Measurements from ENCODE around the gene SORCS3.

SORCS3 gene

GRCh38 chr10:104646146-104646545, 5.1 kb downstream of the SORCS3 start:
- DNase-seq (ENCODE audit: low read depth): no peak

DNA sequence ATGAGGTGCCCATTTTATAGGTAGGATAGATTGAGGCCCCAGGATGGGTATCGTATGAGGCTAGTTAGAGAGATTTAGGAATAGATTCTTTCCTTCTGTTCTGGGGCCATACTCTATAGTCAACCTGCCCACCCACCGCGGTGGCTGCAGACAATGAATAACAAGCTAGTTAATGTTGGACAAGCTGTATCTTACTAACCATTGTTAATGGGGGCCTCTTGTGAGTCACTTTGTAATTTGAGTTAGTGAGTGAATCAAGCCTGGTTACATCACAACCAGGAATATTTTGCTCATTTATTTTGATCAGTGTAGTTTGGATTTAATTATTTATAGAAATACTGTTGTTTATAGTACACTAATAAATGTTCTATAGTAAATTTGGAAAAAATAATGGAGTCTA, 7.3 kb downstream of the SORCS3 start:
- no peak for DNase-seq (ENCODE audit: low read depth)

- DNase-seq (ENCODE audit: low read depth): no peak
These were observed 9.0 kb downstream of the SORCS3 start for GRCh38 chr10:104650072-104650471.

- no peak for DNase-seq (ENCODE audit: low read depth)
These were observed 9.7 kb downstream of the SORCS3 start for GRCh38 chr10:104650635-104651331.

DNA sequence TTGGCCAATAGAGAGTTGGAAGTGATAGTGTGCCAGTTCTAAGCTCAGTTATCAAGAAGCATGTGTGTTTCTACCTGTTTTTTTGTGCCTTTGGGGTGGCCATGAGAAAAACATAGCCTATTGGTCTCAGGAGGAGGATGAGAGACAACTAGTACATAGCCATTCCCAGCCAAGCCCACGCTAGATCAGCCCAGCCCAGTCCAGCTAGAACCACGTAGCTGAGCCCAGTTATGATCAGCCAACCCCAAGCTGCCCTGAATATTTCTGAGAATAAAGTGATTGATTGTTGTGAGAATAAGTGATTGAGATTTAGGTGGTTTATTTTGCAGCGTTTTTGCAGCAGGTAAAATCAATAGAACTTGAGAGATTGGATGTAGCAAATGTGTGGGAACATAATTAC, 15.9 kb downstream of the SORCS3 start:
- DNase-seq (ENCODE audit: low read depth): no peak

GRCh38 chr10:104657457-104657856, 16.4 kb downstream of the SORCS3 start:
- no peak for DNase-seq (ENCODE audit: low read depth)

DNA sequence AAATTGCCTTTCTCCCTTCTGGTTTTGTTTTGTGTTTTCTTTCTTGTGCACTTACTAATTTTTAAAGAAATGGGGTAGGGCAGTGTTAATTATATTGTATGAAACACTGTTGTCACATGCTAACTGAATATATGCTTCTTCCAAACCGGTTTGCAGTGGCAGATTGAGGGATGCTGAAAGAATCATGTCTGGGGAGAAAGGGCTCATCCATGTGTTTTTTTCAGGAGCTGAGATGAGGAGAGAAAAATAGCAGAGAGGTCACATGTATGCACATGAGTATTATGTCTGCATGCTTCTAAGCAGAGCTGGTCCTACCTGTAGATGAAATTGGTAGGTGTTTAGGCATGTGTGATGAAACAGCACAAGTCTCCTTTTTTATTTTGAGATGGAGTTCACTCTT, 17.0 kb downstream of the SORCS3 start:
- no peak for DNase-seq (ENCODE audit: low read depth)

DNA sequence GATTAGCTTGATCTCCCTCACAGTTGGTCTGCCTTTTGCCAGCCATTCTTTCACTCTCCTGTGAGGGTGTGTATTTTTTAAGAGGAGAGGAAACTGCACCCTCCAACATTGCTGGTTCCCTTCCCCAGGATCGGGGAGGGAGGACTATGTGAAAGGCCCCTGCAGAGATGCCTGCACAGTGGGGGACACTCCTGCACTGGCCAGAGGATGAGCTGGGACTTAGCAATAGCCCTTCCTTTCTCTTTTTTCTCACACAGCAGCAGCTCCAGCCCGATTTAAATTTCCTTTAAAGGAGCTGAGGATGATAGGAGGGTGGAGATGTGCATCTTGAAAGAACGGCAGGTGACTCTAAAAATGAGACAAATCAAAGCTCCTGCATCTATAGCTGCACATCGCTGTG, 18.7 kb downstream of the SORCS3 start:
- no peak for DNase-seq (ENCODE audit: low read depth)

DNA sequence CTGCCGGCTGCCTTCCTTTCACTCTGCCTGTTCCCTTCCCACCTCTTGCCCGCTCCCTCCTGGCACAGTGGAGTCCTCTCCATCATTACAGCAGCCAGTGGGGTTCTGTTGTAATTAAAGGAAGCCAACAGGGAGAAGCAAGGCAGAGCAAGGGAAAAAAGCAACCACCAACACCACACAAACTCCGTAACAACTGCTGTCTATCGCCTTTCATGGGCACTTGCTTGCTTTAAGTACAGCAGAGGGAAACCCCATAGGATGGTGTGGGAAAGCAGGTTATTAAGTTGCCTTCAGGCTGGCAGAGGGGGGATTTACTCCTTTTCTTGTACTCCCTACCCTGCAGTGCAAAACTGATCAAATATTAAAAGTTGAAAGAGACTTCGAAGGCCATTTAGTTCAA, 22.0 kb downstream of the SORCS3 start:
- DNase-seq (ENCODE audit: low read depth): no peak

DNA sequence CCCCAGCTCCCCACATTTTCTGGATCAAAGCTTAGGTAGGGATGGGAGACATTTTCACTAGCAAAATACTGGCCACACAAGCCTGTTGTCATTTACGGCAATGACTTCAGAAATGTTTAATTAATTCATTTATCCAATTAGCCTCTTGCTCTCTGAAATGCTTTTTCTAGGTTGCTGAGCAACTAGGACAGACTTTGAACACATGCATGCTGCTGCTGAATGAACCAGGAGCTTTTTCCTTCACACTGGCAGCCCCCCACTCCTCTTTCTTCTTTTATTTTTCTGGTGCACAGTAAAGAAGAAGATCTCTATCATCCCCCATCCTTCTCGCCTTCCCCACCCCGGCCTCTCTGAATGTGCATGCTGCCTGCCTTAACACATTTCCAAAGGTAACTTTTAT, 22.5 kb downstream of the SORCS3 start:
- no peak for DNase-seq (ENCODE audit: low read depth)

DNA sequence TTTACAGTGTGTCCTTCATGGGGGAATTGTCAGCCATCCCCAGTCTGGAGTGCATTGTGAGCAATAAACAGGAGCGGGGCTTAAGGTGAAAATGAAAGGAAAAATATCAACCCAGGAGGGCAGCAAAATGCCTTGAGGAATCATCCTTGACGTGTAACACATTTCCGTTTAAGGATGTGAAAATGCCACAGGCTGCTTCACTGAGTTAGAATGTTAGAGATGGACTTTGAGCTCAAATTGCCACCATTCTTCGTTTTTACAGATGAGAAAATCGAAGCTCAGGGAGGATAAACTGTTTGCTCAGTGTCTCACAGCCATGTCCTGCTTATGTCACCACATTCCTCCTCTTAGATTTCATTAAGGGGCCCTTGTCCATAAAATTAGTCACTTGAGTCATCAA, 23.1 kb downstream of the SORCS3 start:
- DNase-seq (ENCODE audit: low read depth): no peak

- DNase-seq (ENCODE audit: low read depth): no peak
These were observed 24.1 kb downstream of the SORCS3 start for GRCh38 chr10:104665174-104665573.

DNA sequence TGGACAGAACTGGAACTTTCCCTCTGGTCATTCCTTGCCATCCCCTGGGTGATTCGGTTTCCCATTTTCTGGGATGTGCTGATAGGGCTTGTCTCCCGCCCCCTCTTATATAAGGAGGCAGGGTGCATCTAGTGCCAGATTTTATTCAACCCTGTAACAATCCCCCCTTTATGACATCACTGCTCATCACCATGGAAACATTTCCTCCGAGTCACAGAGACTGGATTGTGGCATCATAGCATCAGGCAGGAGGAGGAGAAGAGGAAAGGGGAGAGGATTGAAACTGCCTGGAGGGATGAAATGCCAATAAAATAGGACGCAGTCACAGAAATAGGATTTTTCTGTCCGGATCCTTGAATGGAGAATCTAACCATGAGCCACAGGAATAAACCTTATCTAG, 25.0 kb downstream of the SORCS3 start:
- DNase-seq (ENCODE audit: low read depth): no peak

- DNase-seq (ENCODE audit: low read depth): no peak
These were observed 35.8 kb downstream of the SORCS3 start for GRCh38 chr10:104676874-104677273.

GRCh38 chr10:104678658-104679057, 37.6 kb downstream of the SORCS3 start:
- DNase-seq (ENCODE audit: low read depth): no peak

DNA sequence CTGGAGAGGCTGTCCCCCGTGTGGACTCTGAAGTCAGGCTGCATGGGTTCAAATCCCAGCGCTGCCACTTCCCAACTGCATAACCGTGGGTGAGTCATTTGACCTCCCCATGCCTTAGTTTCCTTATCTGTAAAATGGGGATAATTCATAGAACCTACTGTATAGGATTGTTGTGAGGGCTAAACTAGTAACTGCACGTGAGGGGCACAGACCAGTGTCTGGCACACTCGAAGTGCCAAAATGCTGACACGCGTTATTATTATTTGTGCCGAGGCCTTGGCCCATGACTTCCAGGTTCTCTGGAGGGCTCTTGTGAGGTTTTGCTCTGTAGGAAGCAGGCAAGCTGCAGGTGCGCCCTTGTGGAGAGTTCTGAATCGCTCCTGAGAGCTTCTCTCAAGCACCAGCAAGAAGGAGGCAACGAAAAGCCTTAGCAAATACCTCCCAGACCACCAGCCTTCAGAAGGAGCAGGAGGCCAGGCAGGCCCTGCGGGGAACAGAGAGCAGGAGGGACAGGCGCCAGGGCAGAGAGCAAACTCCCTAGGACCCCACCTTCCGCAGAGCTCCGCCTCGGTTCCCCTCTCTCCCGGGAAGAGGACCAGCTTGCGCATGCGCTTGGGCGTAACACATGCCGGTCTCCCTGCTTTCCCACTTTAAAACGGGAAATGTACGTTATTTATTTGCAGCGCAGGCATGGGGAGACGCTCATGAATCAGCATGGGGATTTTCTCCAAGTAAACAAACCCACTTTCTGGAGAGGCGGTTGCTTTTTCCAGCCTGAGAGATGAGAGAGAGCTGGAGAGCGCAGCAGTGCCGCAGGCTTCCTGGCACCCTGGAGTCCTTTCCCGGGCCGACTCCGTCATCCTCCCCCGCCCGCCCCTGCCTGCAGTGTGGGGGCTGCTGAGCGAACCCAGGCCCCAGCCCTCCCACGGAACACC, 39.6 kb downstream of the SORCS3 start:
- no peak for DNase-seq (ENCODE audit: low read depth)

- no peak for DNase-seq (ENCODE audit: low read depth)
These were observed 40.4 kb downstream of the SORCS3 start for GRCh38 chr10:104681485-104681884.

DNA sequence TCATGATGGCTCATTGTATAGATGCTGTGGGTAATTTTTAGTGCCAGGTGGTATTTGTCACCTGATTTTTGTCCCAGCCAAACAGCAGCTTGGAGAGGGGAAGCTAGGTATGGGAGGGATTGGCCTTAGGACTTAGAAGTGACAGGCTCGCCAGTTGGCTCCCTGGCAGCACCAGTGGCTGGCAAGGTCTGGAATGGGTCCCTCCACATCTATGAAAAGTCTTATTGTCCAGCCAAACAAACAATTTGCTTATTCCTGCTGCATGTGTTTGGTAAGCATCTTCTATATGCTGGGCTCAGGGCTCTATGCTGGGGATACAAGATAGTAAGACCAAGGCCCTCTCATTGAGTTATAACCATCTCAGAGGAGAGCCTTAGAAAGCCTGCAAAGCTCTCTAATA, 42.5 kb downstream of the SORCS3 start:
- DNase-seq (ENCODE audit: low read depth): no peak

- DNase-seq (ENCODE audit: low read depth): no peak
These were observed 45.7 kb downstream of the SORCS3 start for GRCh38 chr10:104686829-104687228.

GRCh38 chr10:104688251-104689042, 47.4 kb downstream of the SORCS3 start:
- no peak for DNase-seq (ENCODE audit: low read depth)

GRCh38 chr10:104689105-104689504, 48.0 kb downstream of the SORCS3 start:
- DNase-seq (ENCODE audit: low read depth): no peak

GRCh38 chr10:104689547-104689946, 48.5 kb downstream of the SORCS3 start:
- no peak for DNase-seq (ENCODE audit: low read depth)

DNA sequence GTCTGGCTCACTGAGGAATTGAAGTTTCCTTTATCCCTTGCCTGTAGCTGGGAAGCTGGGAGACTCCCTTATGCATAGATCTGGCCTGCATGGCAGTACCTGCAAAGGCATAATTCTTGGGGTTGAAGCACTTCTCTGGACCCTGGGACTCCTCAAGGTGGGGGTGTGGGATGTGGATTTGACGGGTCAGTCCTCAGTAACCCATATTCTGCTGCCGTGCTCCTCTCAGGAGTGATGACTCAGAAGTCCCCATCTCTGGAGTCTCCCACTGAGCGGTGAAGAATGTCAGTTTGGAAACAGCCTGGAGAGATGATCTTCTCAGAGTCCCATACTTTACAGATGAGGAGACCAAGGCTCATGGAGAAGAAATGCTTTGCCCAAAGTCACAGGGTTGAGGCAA, 49.0 kb downstream of the SORCS3 start:
- DNase-seq (ENCODE audit: low read depth): no peak

Data from activated T-helper 1 cell treated with Interleukin-2 at 50 U/mL for 16 hours (primary cell).